DND-41 (cell line): ENCODE results near the gene NRIP1.

Experiments
- CTCF ChIP-seq: IDR thresholded peaks from 2 replicates; pipeline ENCODE4 v1.5.1; 2012; ENCODE audit warnings: borderline replicate concordance, low read length, moderate library complexity, mild to moderate bottlenecking; ENCODE audit not compliant: poor library complexity, severe bottlenecking; ENCODE audit errors: extremely low read depth
- EZH2 ChIP-seq: IDR thresholded peaks from 3 replicates; pipeline ENCODE4 v1.6.1; 2012; ENCODE audit warnings: borderline replicate concordance, low read depth, mild to moderate bottlenecking, moderate library complexity, low read length, inconsistent platforms; ENCODE audit not compliant: severe bottlenecking

GRCh38 chr21:15029077-15029476 lies 35.7 kb downstream of the NRIP1 start:
- TF ChIP-seq CTCF, result no peak
- TF ChIP-seq EZH2, result no peak
